ENCODE results near the gene MDH1. TPM values are rescaled to one million over a fixed set of nuclear protein-coding genes. Genes with fewer than 3 reads are reported as not detected.
"Not testable (repeated sequence)": the region's sequence is repeated elsewhere in the genome, so short reads cannot be mapped to it uniquely, and the experiment has no call there.

MDH1 gene
- total RNA-seq, 3 donors from 2014 or later (not counting 1 experiment from before 2014, with no cell fraction given), result 62.0 to 85.3 (median 71.3) TPM

DNA sequence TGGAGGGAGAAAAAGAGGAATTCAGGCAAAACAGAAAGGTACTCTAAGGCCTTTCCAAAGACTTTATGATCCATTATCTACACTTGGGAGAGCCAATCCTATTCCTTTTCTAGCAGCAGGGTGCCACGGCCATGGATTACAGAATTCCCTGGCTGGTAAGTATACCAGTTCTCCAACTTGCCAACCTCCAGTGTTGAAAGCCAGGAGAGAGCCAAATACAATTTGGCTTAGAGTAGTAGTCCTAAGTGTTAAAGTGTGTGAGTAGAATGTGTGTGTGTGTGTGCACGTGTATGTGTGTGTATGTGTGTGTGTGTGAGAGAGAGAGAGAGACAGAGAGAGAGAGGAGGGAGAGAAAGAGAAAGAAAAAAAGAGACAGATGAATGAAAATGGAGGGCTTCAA, 43.7 kb upstream of the MDH1 start:
- intact Hi-C loops (cut with micrococcal nuclease), result loop anchor here (10.0 kb wide), 1 partner anchor 1090 kb away; no protein-coding TSS in a partner anchor
- Histone ChIP-seq H3K4me1 (ENCODE audit: control insufficient read depth, insufficient read depth, low read length) (no peaks in the 10 kb centered on the region), H3K36me3 (ENCODE audit: control insufficient read depth, insufficient read depth, low read length) (no peaks in the 10 kb centered on the region), H3K9me3 (ENCODE audit: control insufficient read depth, insufficient read depth, low read length) (no peaks in the 10 kb centered on the region), H3K27ac (ENCODE audit: low read length) (no peak overlapping the region), H3K4me3 (ENCODE audit: low read length) (no peak overlapping the region), H3K27me3 (ENCODE audit: control insufficient read depth, insufficient read depth, low read length) (no peaks in the 10 kb centered on the region)
- no peak overlapping the region for H3K4me3 Mint-ChIP-seq
- H3K4me1 Mint-ChIP-seq, result peaks cover 2 to 4% of the 10 kb centered on the region in 2 donors
- H3K27me3 Mint-ChIP-seq (ENCODE audit: low read depth in 2 of 2), result no peaks in the 10 kb centered on the region
- H3K27ac Mint-ChIP-seq, result no peak overlapping the region
- no peaks in the 10 kb centered on the region for H3K9me3 Mint-ChIP-seq
- TF ChIP-seq, protein P1, sequence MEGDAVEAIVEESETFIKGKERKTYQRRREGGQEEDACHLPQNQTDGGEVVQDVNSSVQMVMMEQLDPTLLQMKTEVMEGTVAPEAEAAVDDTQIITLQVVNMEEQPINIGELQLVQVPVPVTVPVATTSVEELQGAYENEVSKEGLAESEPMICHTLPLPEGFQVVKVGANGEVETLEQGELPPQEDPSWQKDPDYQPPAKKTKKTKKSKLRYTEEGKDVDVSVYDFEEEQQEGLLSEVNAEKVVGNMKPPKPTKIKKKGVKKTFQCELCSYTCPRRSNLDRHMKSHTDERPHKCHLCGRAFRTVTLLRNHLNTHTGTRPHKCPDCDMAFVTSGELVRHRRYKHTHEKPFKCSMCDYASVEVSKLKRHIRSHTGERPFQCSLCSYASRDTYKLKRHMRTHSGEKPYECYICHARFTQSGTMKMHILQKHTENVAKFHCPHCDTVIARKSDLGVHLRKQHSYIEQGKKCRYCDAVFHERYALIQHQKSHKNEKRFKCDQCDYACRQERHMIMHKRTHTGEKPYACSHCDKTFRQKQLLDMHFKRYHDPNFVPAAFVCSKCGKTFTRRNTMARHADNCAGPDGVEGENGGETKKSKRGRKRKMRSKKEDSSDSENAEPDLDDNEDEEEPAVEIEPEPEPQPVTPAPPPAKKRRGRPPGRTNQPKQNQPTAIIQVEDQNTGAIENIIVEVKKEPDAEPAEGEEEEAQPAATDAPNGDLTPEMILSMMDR (IDR thresholded peaks at IDR 0.05), result no peak
- 86% methylated on average over 2 of the region's 2 CpGs for WGBS (ENCODE audit: insufficient coverage)
- ATAC-seq (no peak), DNase-seq (no peak)
- no peaks in the 10 kb centered on the region for H3K36me3 Mint-ChIP-seq

DNA sequence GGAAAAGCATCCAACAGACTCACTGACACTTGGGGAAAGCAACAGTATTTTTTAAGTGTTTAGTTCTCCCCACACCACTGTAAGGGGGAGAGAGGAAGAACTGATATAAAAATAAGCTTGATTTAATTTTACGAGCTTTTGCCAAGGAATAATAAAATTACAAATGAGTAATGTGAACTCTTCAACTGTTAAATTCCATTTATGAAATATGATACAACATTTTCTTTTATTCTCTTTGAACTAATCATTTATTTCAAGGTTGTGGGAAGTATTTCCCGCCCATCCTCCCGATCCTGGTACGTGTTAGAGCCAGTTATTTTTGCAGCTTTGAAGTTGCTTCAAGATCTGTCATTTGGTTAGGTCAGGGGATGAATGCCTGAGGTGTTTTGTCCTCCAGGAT, 35.7 kb upstream of the MDH1 start:
- Mint-ChIP-seq H3K4me1 (peaks cover 13 to 31% of the 10 kb centered on the region in 2 donors), H3K36me3 (peaks cover 10% of the 10 kb centered on the region), H3K4me3 (no peak overlapping the region), H3K27ac (no peak overlapping the region), H3K9me3 (peaks cover 3 to 10% of the 10 kb centered on the region in 2 donors), H3K27me3 (ENCODE audit: low read depth in 2 of 2) (no peaks in the 10 kb centered on the region)
- intact Hi-C loops (cut with micrococcal nuclease), result no loop called here
- Histone ChIP-seq H3K36me3 (ENCODE audit: control insufficient read depth, insufficient read depth, low read length) (no peaks in the 10 kb centered on the region), H3K4me1 (ENCODE audit: control insufficient read depth, insufficient read depth, low read length) (no peaks in the 10 kb centered on the region), H3K4me3 (ENCODE audit: low read length) (no peak overlapping the region), H3K9me3 (ENCODE audit: control insufficient read depth, insufficient read depth, low read length) (no peaks in the 10 kb centered on the region), H3K27me3 (ENCODE audit: control insufficient read depth, insufficient read depth, low read length) (no peaks in the 10 kb centered on the region), H3K27ac (ENCODE audit: low read length) (no peak overlapping the region)
- DNase-seq (no peak), ATAC-seq (no peak)
- 100% methylated on average over 3 of the region's 4 CpGs for WGBS (ENCODE audit: insufficient coverage)
- TF ChIP-seq, protein P1 (IDR thresholded peaks at IDR 0.05), result no peak

DNA sequence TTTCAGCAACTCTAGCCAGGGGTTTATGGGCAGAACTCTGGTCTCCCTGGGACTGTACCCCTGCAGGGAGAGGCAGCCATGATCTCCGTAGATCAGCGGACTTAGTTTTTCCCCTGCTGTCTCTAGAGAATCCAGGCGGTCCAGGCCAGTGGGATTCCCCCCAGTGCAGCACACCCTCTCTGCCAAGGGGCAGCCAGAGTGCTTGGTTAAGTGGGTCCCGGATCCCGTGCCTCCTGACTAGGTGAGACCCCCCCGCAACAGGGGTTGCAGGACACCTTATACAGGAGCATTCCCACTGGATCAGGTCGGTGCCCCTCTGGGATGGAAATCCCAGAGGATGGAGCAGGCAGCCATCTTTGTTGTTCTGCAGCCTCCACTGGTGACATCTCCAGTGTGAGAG, 33.5 kb upstream of the MDH1 start:
- H3K27me3 Mint-ChIP-seq (ENCODE audit: low read depth in 2 of 2), result no peaks in the 10 kb centered on the region
- Histone ChIP-seq H3K36me3 (ENCODE audit: control insufficient read depth, insufficient read depth, low read length) (no peaks in the 10 kb centered on the region), H3K27me3 (ENCODE audit: control insufficient read depth, insufficient read depth, low read length) (no peaks in the 10 kb centered on the region), H3K4me3 (ENCODE audit: low read length) (no peak overlapping the region), H3K27ac (ENCODE audit: low read length) (no peak overlapping the region), H3K9me3 (ENCODE audit: control insufficient read depth, insufficient read depth, low read length) (no peaks in the 10 kb centered on the region), H3K4me1 (ENCODE audit: control insufficient read depth, insufficient read depth, low read length) (no peaks in the 10 kb centered on the region)
- intact Hi-C loops (cut with micrococcal nuclease), result no loop called here
- DNase-seq, result no peak
- H3K36me3 Mint-ChIP-seq, result peaks cover 24% of the 10 kb centered on the region
- H3K4me1 Mint-ChIP-seq, result peaks cover 9 to 25% of the 10 kb centered on the region in 2 donors
- H3K9me3 Mint-ChIP-seq, result peaks cover 5 to 17% of the 10 kb centered on the region in 2 donors
- H3K4me3 Mint-ChIP-seq, result no peak overlapping the region
- no peak for ATAC-seq
- 97% methylated on average over 7 of the region's 7 CpGs for WGBS (ENCODE audit: insufficient coverage)
- TF ChIP-seq, protein P1 (IDR thresholded peaks at IDR 0.05), result no peak
- H3K27ac Mint-ChIP-seq, result no peak overlapping the region

DNA sequence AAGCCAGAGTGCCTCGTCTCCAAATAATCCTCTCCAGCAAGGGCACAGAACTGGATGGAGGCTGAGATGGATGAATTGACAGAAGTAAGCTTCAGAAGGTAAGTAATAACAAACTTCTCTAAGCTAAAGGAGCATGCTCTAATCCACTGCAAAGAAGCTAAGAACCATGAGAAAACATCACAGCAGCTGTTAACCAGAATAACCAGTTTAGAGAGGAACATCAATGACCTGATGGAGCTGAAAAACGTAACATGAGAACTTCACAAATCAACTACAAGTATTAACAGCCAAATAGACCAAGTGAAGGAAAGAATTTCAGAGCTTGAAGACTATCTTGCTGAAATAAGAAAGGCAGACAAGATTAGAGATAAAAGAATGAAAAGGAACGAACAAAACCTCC, 32.8 kb upstream of the MDH1 start:
- Mint-ChIP-seq H3K9me3 (peaks cover 7 to 17% of the 10 kb centered on the region in 2 donors), H3K4me3 (no peak overlapping the region), H3K27me3 (ENCODE audit: low read depth in 2 of 2) (no peaks in the 10 kb centered on the region), H3K4me1 (peaks cover 5 to 19% of the 10 kb centered on the region in 2 donors), H3K27ac (no peak overlapping the region), H3K36me3 (peaks cover 24% of the 10 kb centered on the region)
- DNase-seq (no peak), ATAC-seq (no peak)
- no peaks in the 10 kb centered on the region for H3K36me3 ChIP-seq (ENCODE audit: control insufficient read depth, insufficient read depth, low read length)
- no peaks in the 10 kb centered on the region for H3K27me3 ChIP-seq (ENCODE audit: control insufficient read depth, insufficient read depth, low read length)
- 94% methylated on average over 3 of the region's 3 CpGs for WGBS (ENCODE audit: insufficient coverage)
- H3K4me3 ChIP-seq (ENCODE audit: low read length), result no peak overlapping the region
- intact Hi-C loops (cut with micrococcal nuclease), result no loop called here
- TF ChIP-seq, protein P1 (IDR thresholded peaks at IDR 0.05), result no peak
- H3K27ac ChIP-seq (ENCODE audit: low read length), result no peak overlapping the region
- no peaks in the 10 kb centered on the region for H3K4me1 ChIP-seq (ENCODE audit: control insufficient read depth, insufficient read depth, low read length)
- H3K9me3 ChIP-seq (ENCODE audit: control insufficient read depth, insufficient read depth, low read length), result no peaks in the 10 kb centered on the region

DNA sequence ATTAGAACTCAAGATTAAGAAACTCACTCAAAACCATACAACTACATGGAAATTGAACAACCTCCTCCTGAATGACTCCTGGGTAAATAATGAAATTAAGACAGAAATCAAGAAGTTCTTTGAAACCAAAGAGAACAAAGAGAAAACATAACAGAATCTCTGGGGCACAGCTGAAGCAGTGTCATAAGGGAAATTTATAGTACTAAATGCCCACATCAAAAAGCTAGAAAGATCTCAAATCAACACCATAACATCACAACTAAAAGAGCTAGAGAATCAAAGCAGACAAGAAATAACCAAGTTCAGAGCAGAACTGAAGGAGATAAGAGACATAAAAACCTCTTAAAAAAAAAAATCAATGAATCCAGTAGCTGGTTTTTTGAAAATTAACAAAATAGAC, 30.9 kb upstream of the MDH1 start:
- H3K4me3 ChIP-seq (ENCODE audit: low read length); H3K27ac ChIP-seq (ENCODE audit: low read length); H3K27ac Mint-ChIP-seq; H3K36me3 ChIP-seq (ENCODE audit: control insufficient read depth, insufficient read depth, low read length); H3K4me3 Mint-ChIP-seq; ATAC-seq; H3K27me3 ChIP-seq (ENCODE audit: control insufficient read depth, insufficient read depth, low read length); H3K4me1 ChIP-seq (ENCODE audit: control insufficient read depth, insufficient read depth, low read length); DNase-seq; H3K9me3 ChIP-seq (ENCODE audit: control insufficient read depth, insufficient read depth, low read length); H3K27me3 Mint-ChIP-seq (ENCODE audit: low read depth in 2 of 2); intact Hi-C loops (cut with micrococcal nuclease): not testable (repeated sequence)
- peaks cover 5 to 18% of the 10 kb centered on the region in 2 donors for H3K4me1 Mint-ChIP-seq
- peaks cover 24% of the 10 kb centered on the region for H3K36me3 Mint-ChIP-seq
- peaks cover 7 to 17% of the 10 kb centered on the region in 2 donors for H3K9me3 Mint-ChIP-seq
